ENCODE results near the gene TTLL11.

TTLL11 gene

DNA sequence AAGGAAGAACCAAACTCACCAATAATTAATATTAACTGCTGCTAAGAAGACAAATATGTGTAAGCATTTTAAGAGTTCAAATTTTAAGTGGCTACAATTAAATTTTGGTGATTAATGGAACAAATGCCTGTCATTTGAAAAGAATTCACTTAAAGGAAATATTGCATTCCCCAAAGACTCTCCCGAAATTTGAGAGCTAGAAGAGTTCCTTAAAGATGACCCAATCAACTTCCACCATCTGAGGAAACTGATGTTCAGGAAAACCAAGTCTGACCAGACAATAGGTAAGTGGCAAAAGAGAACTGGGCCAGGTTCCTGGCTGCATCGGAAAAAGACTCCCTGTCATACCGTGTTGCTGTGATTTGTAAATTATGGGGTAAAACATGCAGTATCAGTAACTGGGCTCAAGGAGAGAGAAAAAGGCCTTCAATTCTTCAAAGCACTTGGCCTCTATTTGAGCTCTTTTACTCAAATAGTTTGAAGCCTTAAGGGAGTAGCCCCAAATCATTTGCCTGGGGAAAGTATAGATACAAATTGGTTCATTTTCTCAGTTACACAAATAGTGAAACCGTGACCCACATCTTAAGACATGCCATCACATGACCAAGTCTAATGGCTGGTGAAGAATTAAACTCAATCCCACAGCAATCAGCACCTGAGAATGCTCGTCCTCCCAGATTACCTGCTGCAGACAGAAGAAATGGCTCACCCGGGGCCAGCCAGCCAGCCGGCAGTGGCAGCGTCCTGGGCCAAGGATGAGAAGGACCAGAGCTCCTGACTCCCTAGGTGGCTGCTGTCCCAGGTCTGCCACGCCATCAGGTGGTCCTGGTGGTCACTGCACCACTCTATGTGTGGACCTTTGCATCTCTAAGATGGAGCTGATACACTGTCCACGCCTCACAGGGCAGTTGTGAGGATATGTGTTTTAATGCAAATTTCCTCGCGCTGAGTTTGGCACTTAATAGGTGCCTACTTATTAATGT lies 162.9 kb downstream of the TTLL11 start:
- TF ChIP-seq CTCF (conservative IDR thresholded peaks at IDR 0.05; ENCODE audit: control insufficient read depth, insufficient read depth, low read depth, low read length): no peak

DNA sequence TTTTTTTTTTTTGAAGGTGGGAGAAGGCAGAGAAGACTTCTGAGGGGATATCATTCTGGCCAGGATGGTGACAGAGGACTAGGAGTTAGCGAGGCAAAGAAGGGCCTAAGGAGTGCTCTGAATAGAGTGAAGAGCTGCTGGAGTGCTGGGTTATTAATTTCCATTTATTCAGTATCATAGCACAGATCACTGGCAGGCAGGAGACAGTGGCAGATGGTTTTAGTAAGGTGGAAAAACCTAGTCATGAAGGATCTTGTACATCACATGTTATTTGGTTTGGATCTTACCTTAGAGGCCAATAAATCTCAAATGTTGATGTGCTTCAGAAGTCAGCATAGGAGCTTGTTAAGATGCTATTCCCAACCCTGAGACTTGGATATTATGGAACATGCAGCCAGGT lies 165.5 kb downstream of the TTLL11 start:
- TF ChIP-seq CTCF (conservative IDR thresholded peaks at IDR 0.05; ENCODE audit: control insufficient read depth, insufficient read depth, low read depth, low read length): no peak
- no peak for DNase-seq (ENCODE audit: low read depth)
- H3K4me3 ChIP-seq (ENCODE audit: control insufficient read depth, low read depth, low read length): no peak overlapping the region

More for the DNA sequence above, 162.9 kb downstream of the TTLL11 start:
- no peak for DNase-seq (ENCODE audit: low read depth)
- no peak overlapping the region for H3K4me3 ChIP-seq (ENCODE audit: control insufficient read depth, low read depth, low read length)

GRCh38 chr9:121927081-121927480 lies 166.0 kb downstream of the TTLL11 start:
- no peak for DNase-seq (ENCODE audit: low read depth)
- TF ChIP-seq CTCF (conservative IDR thresholded peaks at IDR 0.05; ENCODE audit: control insufficient read depth, insufficient read depth, low read depth, low read length): no peak
- no peak overlapping the region for H3K4me3 ChIP-seq (ENCODE audit: control insufficient read depth, low read depth, low read length)

DNA sequence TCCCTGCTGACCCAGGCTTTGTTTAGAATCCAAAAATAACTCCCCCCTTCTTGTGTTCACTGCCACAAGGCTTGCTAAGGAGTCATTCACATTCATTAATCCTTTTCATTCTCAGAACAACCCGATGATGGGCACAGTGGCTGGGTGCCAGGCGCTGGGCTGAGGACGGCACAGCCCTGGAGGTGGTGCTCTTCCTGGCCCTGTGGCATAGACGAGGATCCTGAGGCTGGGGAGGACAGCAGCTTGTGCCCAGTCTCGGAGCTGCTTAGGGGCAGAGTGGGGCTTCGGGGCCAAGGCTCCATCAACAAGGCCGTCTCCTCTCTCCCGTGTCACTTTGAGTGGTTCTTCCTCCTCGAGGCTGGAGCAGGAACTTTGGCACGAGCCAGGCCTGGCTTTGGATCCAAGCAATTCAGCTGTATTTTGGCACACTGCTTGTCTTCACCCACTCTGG lies 166.7 kb downstream of the TTLL11 start:
- DNase-seq (ENCODE audit: low read depth): no peak
- no peak for TF ChIP-seq CTCF (conservative IDR thresholded peaks at IDR 0.05; ENCODE audit: control insufficient read depth, insufficient read depth, low read depth, low read length)
- H3K4me3 ChIP-seq (ENCODE audit: control insufficient read depth, low read depth, low read length): no peak overlapping the region

GRCh38 chr9:121925935-121926334 lies 167.2 kb downstream of the TTLL11 start:
- no peak for DNase-seq (ENCODE audit: low read depth)
- H3K4me3 ChIP-seq (ENCODE audit: control insufficient read depth, low read depth, low read length): no peak overlapping the region
- no peak for TF ChIP-seq CTCF (conservative IDR thresholded peaks at IDR 0.05; ENCODE audit: control insufficient read depth, insufficient read depth, low read depth, low read length)

- TF ChIP-seq CTCF (conservative IDR thresholded peaks at IDR 0.05; ENCODE audit: control insufficient read depth, insufficient read depth, low read depth, low read length): no peak
Observed at GRCh38 chr9:121924700-121925099, 168.4 kb downstream of the TTLL11 start.

More at GRCh38 chr9:121924700-121925099, 168.4 kb downstream of the TTLL11 start:
- H3K4me3 ChIP-seq (ENCODE audit: control insufficient read depth, low read depth, low read length): no peak overlapping the region
- no peak for DNase-seq (ENCODE audit: low read depth)

Measured in fibroblast of mammary gland (primary cell).